ENCODE measurements around the gene GALK2. TPM values are rescaled to one million over a fixed set of nuclear protein-coding genes. Genes with fewer than 3 reads are reported as not detected.
A peak's percentile ranks its signal among the peaks of the same experiment; 100 is the strongest.

The GALK2 gene
- total and polyA plus RNA-seq, 2 of the 8 experiments (the other 6 are each of a cell fraction or from before 2014, with no cell fraction given) = 8.7 to 16.1 TPM

GRCh38 chr15:49148727-49149126 lies 21.3 kb upstream of the GALK2 start:
- Histone ChIP-seq H2BK12ac (ENCODE audit: low read depth, low read length) (no peak overlapping the region), H3K14ac (ENCODE audit: insufficient read length) (no peak overlapping the region), H2BK20ac (ENCODE audit: low read length) (no peak overlapping the region), H3K4me1 (replicated peaks in 1 of 4; ENCODE audit: control insufficient read depth in 3 of 4, insufficient read depth in 4 of 4, low read length in 3 of 4) (peaks cover 0 to 3% (median 0%) of the 10 kb centered on the region in 4 experiments; a peak in 2 of 7 replicates), H3K4me3 (ENCODE audit: extremely low read depth in 1 of 4, insufficient read depth in 2 of 4, low read depth in 3 of 4, low read length in 4 of 4) (no peak overlapping the region), H2BK120ac (replicated peaks; ENCODE audit: low read depth, low read length) (no peak overlapping the region), H3K9ac (replicated peaks in 1 of 4; ENCODE audit: extremely low read depth in 1 of 4, low read depth in 3 of 4, low read length in 3 of 4) (no peak overlapping the region), H3K18ac (ENCODE audit: extremely low read depth, low read length) (no peak overlapping the region), H3K36me3 (ENCODE audit: control insufficient read depth in 2 of 4, insufficient read depth in 4 of 4, low read length in 3 of 4) (peaks cover under 1 to 10% (median 3%) of the 10 kb centered on the region in 4 experiments; a peak in 4 of 8 replicates), H2AK5ac (ENCODE audit: low read depth, low read length) (no peak overlapping the region), H4K5ac (ENCODE audit: insufficient read length, low read depth, low read length) (no peak overlapping the region), H2BK15ac (ENCODE audit: low read length) (no peak overlapping the region), H4K8ac (ENCODE audit: extremely low read depth, insufficient read depth, low read length) (no peak overlapping the region), H2AFZ (ENCODE audit: low read length) (no peak overlapping the region), H3K27me3 (replicated peaks in 1 of 4; ENCODE audit: control insufficient read depth in 3 of 4, extremely low read depth in 1 of 4, insufficient read depth in 3 of 4, low read length in 3 of 4) (no peaks in the 10 kb centered on the region), H3K23ac (ENCODE audit: insufficient read length) (no peak overlapping the region), H4K91ac (replicated peaks; ENCODE audit: insufficient read length, low read length) (no peak overlapping the region), H3K4me2 (ENCODE audit: insufficient read depth in 1 of 2, low read depth in 2 of 2, low read length in 2 of 2) (peak overlapping the region in 1 of 2 experiments; percentile 26; a peak in 1 of 4 replicates), H2BK5ac (ENCODE audit: low read depth, low read length) (no peak overlapping the region), H3K79me1 (ENCODE audit: low read depth, low read length) (no peaks in the 10 kb centered on the region), H4K20me1 (replicated peaks in 1 of 2; ENCODE audit: control insufficient read depth in 1 of 2, insufficient read depth in 2 of 2, low read length in 2 of 2) (peaks cover 2 to 8% of the 10 kb centered on the region in 2 experiments), H3K4ac (replicated peaks; ENCODE audit: insufficient read length, low read depth, low read length) (no peak overlapping the region), H3K56ac (replicated peaks; ENCODE audit: insufficient read length, low read depth, low read length) (no peak overlapping the region), H3K9me3 (ENCODE audit: insufficient read depth in 2 of 2, low read depth in 1 of 2, low read length in 1 of 2) (no peaks in the 10 kb centered on the region), H3K79me2 (ENCODE audit: control insufficient read depth in 1 of 2, insufficient read depth in 2 of 2, low read length in 2 of 2) (peaks cover 8 to 94% of the 10 kb centered on the region in 2 experiments; a peak in 3 of 4 replicates), H3K27ac (ENCODE audit: low read depth, low read length) (no peak overlapping the region), H3K23me2 (ENCODE audit: low read depth, low read length) (peaks cover 1% of the 10 kb centered on the region; the same call in 1 of the 2 replicates)
- ChIA-PET CTCF (ENCODE audit: partially characterized antibody) (interaction anchor here (0.5 kb wide), 1 partner anchor 78 kb away, joined by 3 read pairs; no protein-coding TSS in a partner anchor), POLR2A (ENCODE audit: partially characterized antibody) (interaction anchor here (1.2 kb wide), 2 partner anchors 11 to 77 kb away, joined by 3 read pairs; no protein-coding TSS in a partner anchor)
- DNase-seq (ENCODE audit: low read depth in 1 of 2, low spot score in 2 of 2) (no peak), FAIRE-seq (no peak)
- 83 to 100% methylated on average over 1 of the region's 1 CpG for WGBS, 2 experiments (ENCODE audit: extremely low coverage in 1 of 2, insufficient coverage in 1 of 2, insufficient read length in 1 of 2, insufficient replicate concordance in 2 of 2, low coverage in 1 of 2, low lambda C conversion rate in 2 of 2, missing lambda C conversion rate in 1 of 2)
- TF ChIP-seq CHD2 (IDR thresholded peaks at IDR 0.05; ENCODE audit: low read length) = no peak
- TF ChIP-seq KDM5A (IDR thresholded peaks at IDR 0.05; ENCODE audit: low read length) = no peak
- no peak for TF ChIP-seq POLR2AphosphoS5 (IDR thresholded peaks at IDR 0.05; ENCODE audit: low read depth, low read length)
- TF ChIP-seq MAX (IDR thresholded peaks at IDR 0.05) = no peak
- TF ChIP-seq HDAC2 (IDR thresholded peaks at IDR 0.05; ENCODE audit: borderline replicate concordance in 1 of 2, low read depth in 2 of 2, low read length in 2 of 2) = no peak
- no peak for TF ChIP-seq CTBP2 (IDR thresholded peaks at IDR 0.05; ENCODE audit: borderline replicate concordance, insufficient read depth, insufficient read length, low read length)
- no peak for TF ChIP-seq SP2 (IDR thresholded peaks at IDR 0.05; ENCODE audit: low read length)
- no peak for TF ChIP-seq TCF12 (IDR thresholded peaks at IDR 0.05; ENCODE audit: low read depth, low read length)
- no peak for TF ChIP-seq SIRT6 (IDR thresholded peaks at IDR 0.05; ENCODE audit: low read length)
- no peak for TF ChIP-seq SAP30 (IDR thresholded peaks at IDR 0.05; ENCODE audit: insufficient read depth, insufficient replicate concordance, low read length)
- no peak for TF ChIP-seq EGR1 (IDR thresholded peaks at IDR 0.05; ENCODE audit: borderline replicate concordance, low read depth, low read length)
- TF ChIP-seq BACH1 (IDR thresholded peaks at IDR 0.05; ENCODE audit: low read length) = no peak
- TF ChIP-seq BCL11A (IDR thresholded peaks at IDR 0.05; ENCODE audit: low read depth in 2 of 2, low read length in 2 of 2) = no peak
- TF ChIP-seq MAFK (IDR thresholded peaks at IDR 0.05; ENCODE audit: low read depth, low read length) = no peak

Measured in H1 (cell line).